Stimulated activated memory B cell treated with anti-CD40 and anti-IgM and Interleukin-4, amounts not matched to agents 10 μg/mL and 1 μg/mL and 100 μg/mL, for 72 hours (primary cell): ENCODE data around the gene SYNM.
"Not testable (repeated sequence)": the region's sequence is repeated elsewhere in the genome, so short reads cannot be mapped to it uniquely, and the experiment has no call there.

Experiments
- ATAC-seq: fragments of 150-1000 bp; cut with Tn5 transposase; 2 replicates; pipeline ENCODE4 v1.10.0; 2021
- H3K27ac Mint-ChIP-seq: one replicate; pipeline ENCODE4 v1.8.0; 2022; ENCODE audit warnings: mild to moderate bottlenecking, mixed read lengths
- H3K27me3 Mint-ChIP-seq: one replicate; pipeline ENCODE4 v1.8.0; 2022; ENCODE audit warnings: mixed read lengths
- H3K36me3 Mint-ChIP-seq: one replicate; pipeline ENCODE4 v1.8.0; 2022; ENCODE audit warnings: mixed read lengths
- H3K4me1 Mint-ChIP-seq: one replicate; pipeline ENCODE4 v1.8.0; 2022; ENCODE audit warnings: mixed read lengths
- H3K4me3 Mint-ChIP-seq: one replicate; pipeline ENCODE4 v1.8.0; 2022; ENCODE audit warnings: mild to moderate bottlenecking, moderate library complexity, mixed read lengths
- H3K9me3 Mint-ChIP-seq: one replicate; pipeline ENCODE4 v1.8.0; 2022; ENCODE audit warnings: mixed read lengths

Gene SYNM

GRCh38 chr15:99104788-99105513 lies at the start of gene SYNM:
SYNM (plus strand) TSS chr15:99105080; CDS start chr15:99105200, 120 bp downstream.
- peaks cover 83% of the 10 kb centered on the region for H3K27me3 Mint-ChIP-seq
- H3K9me3 Mint-ChIP-seq = no peaks in the 10 kb centered on the region
- H3K4me3 Mint-ChIP-seq = peak within 1 kb of the TSS; percentile 58
- peaks cover 15% of the 10 kb centered on the region for H3K4me1 Mint-ChIP-seq
- no peak within 1 kb of the TSS for H3K27ac Mint-ChIP-seq
- ATAC-seq = peak; percentile 65
- H3K36me3 Mint-ChIP-seq = no peaks in the 10 kb centered on the region

GRCh38 chr15:99055555-99056134 lies 49.2 kb upstream of the SYNM start:
- ATAC-seq = no peak
- Mint-ChIP-seq H3K27ac (no peak overlapping the region), H3K4me3 (no peak overlapping the region), H3K27me3 (peaks cover 51% of the 10 kb centered on the region), H3K9me3 (no peaks in the 10 kb centered on the region), H3K36me3 (no peaks in the 10 kb centered on the region), H3K4me1 (peaks cover 14% of the 10 kb centered on the region)

GRCh38 chr15:99057020-99057419 lies 47.9 kb upstream of the SYNM start:
- no peak for ATAC-seq
- Mint-ChIP-seq H3K36me3 (no peaks in the 10 kb centered on the region), H3K9me3 (no peaks in the 10 kb centered on the region), H3K27ac (no peak overlapping the region), H3K4me3 (no peak overlapping the region), H3K27me3 (peaks cover 65% of the 10 kb centered on the region), H3K4me1 (peaks cover 13% of the 10 kb centered on the region)

- no peaks in the 10 kb centered on the region for H3K36me3 Mint-ChIP-seq
- ATAC-seq = no peak
- peak overlapping the region; percentile 66 for H3K4me3 Mint-ChIP-seq
- peaks cover 72% of the 10 kb centered on the region for H3K27me3 Mint-ChIP-seq
- H3K9me3 Mint-ChIP-seq = no peaks in the 10 kb centered on the region
- H3K27ac Mint-ChIP-seq = no peak overlapping the region
- peaks cover 9% of the 10 kb centered on the region for H3K4me1 Mint-ChIP-seq
Observed at GRCh38 chr15:99057697-99058420, 47.0 kb upstream of the SYNM start.

- no peak overlapping the region for H3K27ac Mint-ChIP-seq
- no peaks in the 10 kb centered on the region for H3K36me3 Mint-ChIP-seq
- peaks cover 72% of the 10 kb centered on the region for H3K27me3 Mint-ChIP-seq
- peak overlapping the region; percentile 66 for H3K4me3 Mint-ChIP-seq
- no peaks in the 10 kb centered on the region for H3K9me3 Mint-ChIP-seq
- peaks cover 9% of the 10 kb centered on the region for H3K4me1 Mint-ChIP-seq
- no peak for ATAC-seq
Observed at GRCh38 chr15:99058421-99058870, 46.4 kb upstream of the SYNM start.

GRCh38 chr15:99059010-99059981 lies 45.6 kb upstream of the SYNM start:
- peaks cover 9% of the 10 kb centered on the region for H3K4me1 Mint-ChIP-seq
- H3K4me3 Mint-ChIP-seq = peak overlapping the region; percentile 62
- peaks cover 77% of the 10 kb centered on the region for H3K27me3 Mint-ChIP-seq
- no peaks in the 10 kb centered on the region for H3K9me3 Mint-ChIP-seq
- peak; percentile 54 for ATAC-seq
- no peak overlapping the region for H3K27ac Mint-ChIP-seq
- H3K36me3 Mint-ChIP-seq = no peaks in the 10 kb centered on the region

GRCh38 chr15:99060186-99060585 lies 44.7 kb upstream of the SYNM start:
- H3K27me3 Mint-ChIP-seq = peaks cover 86% of the 10 kb centered on the region
- not testable (repeated sequence) for H3K4me3 Mint-ChIP-seq, ATAC-seq, H3K36me3 Mint-ChIP-seq, H3K27ac Mint-ChIP-seq, H3K9me3 Mint-ChIP-seq, H3K4me1 Mint-ChIP-seq

- no peaks in the 10 kb centered on the region for H3K9me3 Mint-ChIP-seq
- peaks cover 9% of the 10 kb centered on the region for H3K4me1 Mint-ChIP-seq
Observed at GRCh38 chr15:99062226-99062625, 42.7 kb upstream of the SYNM start.

GRCh38 chr15:99068186-99068585 lies 36.7 kb upstream of the SYNM start:
- no peaks in the 10 kb centered on the region for H3K9me3 Mint-ChIP-seq

More at GRCh38 chr15:99062226-99062625, 42.7 kb upstream of the SYNM start:
- Mint-ChIP-seq H3K36me3 (no peaks in the 10 kb centered on the region), H3K27me3 (peaks cover 81% of the 10 kb centered on the region), H3K27ac (no peak overlapping the region), H3K4me3 (no peak overlapping the region)
- ATAC-seq = no peak

GRCh38 chr15:99070208-99070607 lies 34.7 kb upstream of the SYNM start:
- Mint-ChIP-seq H3K9me3 (no peaks in the 10 kb centered on the region), H3K27ac (no peak overlapping the region), H3K36me3 (no peaks in the 10 kb centered on the region), H3K4me3 (no peak overlapping the region), H3K4me1 (no peaks in the 10 kb centered on the region), H3K27me3 (peaks cover 4% of the 10 kb centered on the region)
- no peak for ATAC-seq

More at GRCh38 chr15:99068186-99068585, 36.7 kb upstream of the SYNM start:
- no peak for ATAC-seq
- Mint-ChIP-seq H3K4me3 (no peak overlapping the region), H3K27ac (no peak overlapping the region), H3K36me3 (no peaks in the 10 kb centered on the region), H3K27me3 (peaks cover 24% of the 10 kb centered on the region), H3K4me1 (no peaks in the 10 kb centered on the region)

GRCh38 chr15:99071091-99071680 lies 33.7 kb upstream of the SYNM start:
- Mint-ChIP-seq H3K36me3 (no peaks in the 10 kb centered on the region), H3K27ac (no peak overlapping the region), H3K4me3 (no peak overlapping the region), H3K9me3 (no peaks in the 10 kb centered on the region), H3K4me1 (peaks cover 1% of the 10 kb centered on the region), H3K27me3 (no peaks in the 10 kb centered on the region)
- no peak for ATAC-seq

GRCh38 chr15:99073008-99073717 lies 31.7 kb upstream of the SYNM start:
- Mint-ChIP-seq H3K4me3 (no peak overlapping the region), H3K36me3 (no peaks in the 10 kb centered on the region), H3K4me1 (peaks cover 8% of the 10 kb centered on the region), H3K9me3 (no peaks in the 10 kb centered on the region), H3K27ac (no peak overlapping the region), H3K27me3 (no peaks in the 10 kb centered on the region)
- ATAC-seq = no peak

GRCh38 chr15:99074446-99074845 lies 30.4 kb upstream of the SYNM start:
- no peak for ATAC-seq
- H3K27ac Mint-ChIP-seq = no peak overlapping the region
- no peak overlapping the region for H3K4me3 Mint-ChIP-seq
- H3K27me3 Mint-ChIP-seq = peaks cover 9% of the 10 kb centered on the region
- peaks cover 8% of the 10 kb centered on the region for H3K4me1 Mint-ChIP-seq
- no peaks in the 10 kb centered on the region for H3K36me3 Mint-ChIP-seq
- H3K9me3 Mint-ChIP-seq = no peaks in the 10 kb centered on the region

GRCh38 chr15:99075059-99075652 lies 29.7 kb upstream of the SYNM start:
- H3K4me1 Mint-ChIP-seq, H3K4me3 Mint-ChIP-seq, H3K27ac Mint-ChIP-seq, H3K36me3 Mint-ChIP-seq, H3K27me3 Mint-ChIP-seq, ATAC-seq, H3K9me3 Mint-ChIP-seq: not testable (repeated sequence)
